ENCODE results near the gene UNC13C. TPM values are rescaled to one million over a fixed set of nuclear protein-coding genes. Genes with fewer than 3 reads are reported as not detected.

The UNC13C gene
- polyA plus RNA-seq, 1 donor from 2014 or later = 0.16 TPM

- Mint-ChIP-seq H3K9me3 (peaks cover 0 to 6% (median 2%) of the 10 kb centered on the region in 3 donors), H3K27me3 (peaks cover 2% of the 10 kb centered on the region), H3K27ac (no peak overlapping the region), H3K4me3 (no peak overlapping the region), H3K4me1 (no peaks in the 10 kb centered on the region), H3K36me3 (no peaks in the 10 kb centered on the region)
These were observed 6.0 kb downstream of the UNC13C start for GRCh38 chr15:53984221-53984620.

GRCh38 chr15:53985562-53985961 is 7.3 kb downstream of the UNC13C start:
- H3K27me3 Mint-ChIP-seq = no peaks in the 10 kb centered on the region
- no peak overlapping the region for H3K27ac Mint-ChIP-seq
- H3K4me1 Mint-ChIP-seq = no peaks in the 10 kb centered on the region
- no peaks in the 10 kb centered on the region for H3K36me3 Mint-ChIP-seq
- H3K4me3 Mint-ChIP-seq = no peak overlapping the region
- H3K9me3 Mint-ChIP-seq = peaks cover 0 to 6% (median 0%) of the 10 kb centered on the region in 3 donors

- H3K4me1 Mint-ChIP-seq = no peaks in the 10 kb centered on the region
- H3K4me3 Mint-ChIP-seq = no peak overlapping the region
- no peak overlapping the region for H3K27ac Mint-ChIP-seq
- H3K36me3 Mint-ChIP-seq = no peaks in the 10 kb centered on the region
- H3K27me3 Mint-ChIP-seq = no peaks in the 10 kb centered on the region
- peaks cover 0 to 6% (median 0%) of the 10 kb centered on the region in 3 donors for H3K9me3 Mint-ChIP-seq
These were observed 9.2 kb downstream of the UNC13C start for GRCh38 chr15:53987480-53987879.

GRCh38 chr15:54007256-54007655 is 29.0 kb downstream of the UNC13C start:
- no peaks in the 10 kb centered on the region for H3K36me3 Mint-ChIP-seq
- H3K4me1 Mint-ChIP-seq = no peaks in the 10 kb centered on the region
- H3K4me3 Mint-ChIP-seq = no peak overlapping the region
- H3K9me3 Mint-ChIP-seq = peaks cover 0 to 7% (median 5%) of the 10 kb centered on the region in 3 donors
- no peak overlapping the region for H3K27ac Mint-ChIP-seq
- no peaks in the 10 kb centered on the region for H3K27me3 Mint-ChIP-seq

GRCh38 chr15:54011656-54012055 is 33.4 kb downstream of the UNC13C start:
- Mint-ChIP-seq H3K36me3 (no peaks in the 10 kb centered on the region), H3K27me3 (no peaks in the 10 kb centered on the region), H3K9me3 (peaks cover 0 to 7% (median 7%) of the 10 kb centered on the region in 3 donors), H3K4me1 (no peaks in the 10 kb centered on the region), H3K4me3 (no peak overlapping the region), H3K27ac (no peak overlapping the region)

GRCh38 chr15:54014067-54014655 is 35.9 kb downstream of the UNC13C start:
- Mint-ChIP-seq H3K27me3 (no peaks in the 10 kb centered on the region), H3K4me1 (no peaks in the 10 kb centered on the region), H3K36me3 (no peaks in the 10 kb centered on the region), H3K9me3 (peaks cover 0 to 7% (median 6%) of the 10 kb centered on the region in 3 donors), H3K27ac (no peak overlapping the region), H3K4me3 (no peak overlapping the region)

- no peaks in the 10 kb centered on the region for H3K36me3 Mint-ChIP-seq
- no peak overlapping the region for H3K4me3 Mint-ChIP-seq
- H3K9me3 Mint-ChIP-seq = peaks cover 0 to 9% (median 6%) of the 10 kb centered on the region in 3 donors
- H3K4me1 Mint-ChIP-seq = no peaks in the 10 kb centered on the region
- no peak overlapping the region for H3K27ac Mint-ChIP-seq
- no peaks in the 10 kb centered on the region for H3K27me3 Mint-ChIP-seq
These were observed 39.0 kb downstream of the UNC13C start for GRCh38 chr15:54017251-54017650.

- Mint-ChIP-seq H3K36me3 (no peaks in the 10 kb centered on the region), H3K4me3 (no peak overlapping the region), H3K9me3 (peaks cover 5 to 9% (median 6%) of the 10 kb centered on the region in 3 donors), H3K4me1 (no peaks in the 10 kb centered on the region), H3K27ac (no peak overlapping the region), H3K27me3 (no peaks in the 10 kb centered on the region)
These were observed 39.7 kb downstream of the UNC13C start for GRCh38 chr15:54017959-54018358.

- no peak overlapping the region for H3K27ac Mint-ChIP-seq
- H3K4me3 Mint-ChIP-seq = no peak overlapping the region
These were observed 48.0 kb downstream of the UNC13C start for GRCh38 chr15:54026258-54026657.

GRCh38 chr15:54026891-54027290 is 48.6 kb downstream of the UNC13C start:
- no peak overlapping the region for H3K27ac Mint-ChIP-seq
- H3K4me3 Mint-ChIP-seq = no peak overlapping the region
- H3K36me3 Mint-ChIP-seq = no peaks in the 10 kb centered on the region
- no peaks in the 10 kb centered on the region for H3K27me3 Mint-ChIP-seq
- no peaks in the 10 kb centered on the region for H3K4me1 Mint-ChIP-seq
- peaks cover 4 to 9% (median 8%) of the 10 kb centered on the region in 3 donors for H3K9me3 Mint-ChIP-seq

More at GRCh38 chr15:54026258-54026657, 48.0 kb downstream of the UNC13C start:
- no peaks in the 10 kb centered on the region for H3K27me3 Mint-ChIP-seq
- H3K9me3 Mint-ChIP-seq = peaks cover 4 to 9% (median 4%) of the 10 kb centered on the region in 3 donors
- H3K36me3 Mint-ChIP-seq = no peaks in the 10 kb centered on the region
- H3K4me1 Mint-ChIP-seq = no peaks in the 10 kb centered on the region

GRCh38 chr15:54029081-54029480 is 50.8 kb downstream of the UNC13C start:
- Mint-ChIP-seq H3K27me3 (no peaks in the 10 kb centered on the region), H3K9me3 (peaks cover 2 to 8% (median 4%) of the 10 kb centered on the region in 3 donors), H3K27ac (no peak overlapping the region), H3K36me3 (no peaks in the 10 kb centered on the region), H3K4me3 (no peak overlapping the region), H3K4me1 (no peaks in the 10 kb centered on the region)

- no peaks in the 10 kb centered on the region for H3K27me3 Mint-ChIP-seq
- H3K9me3 Mint-ChIP-seq = peaks cover 0 to 8% (median 3%) of the 10 kb centered on the region in 3 donors
- H3K36me3 Mint-ChIP-seq = no peaks in the 10 kb centered on the region
- no peak overlapping the region for H3K4me3 Mint-ChIP-seq
- no peak overlapping the region for H3K27ac Mint-ChIP-seq
- no peaks in the 10 kb centered on the region for H3K4me1 Mint-ChIP-seq
These were observed 53.8 kb downstream of the UNC13C start for GRCh38 chr15:54032066-54032465.

- Mint-ChIP-seq H3K27me3 (no peaks in the 10 kb centered on the region), H3K27ac (no peak overlapping the region), H3K4me1 (no peaks in the 10 kb centered on the region), H3K4me3 (no peak overlapping the region), H3K9me3 (peaks cover 0 to 8% (median 2%) of the 10 kb centered on the region in 3 donors), H3K36me3 (no peaks in the 10 kb centered on the region)
These were observed 55.2 kb downstream of the UNC13C start for GRCh38 chr15:54033356-54033860.

GRCh38 chr15:54033869-54034458 is 55.7 kb downstream of the UNC13C start:
- H3K4me3 Mint-ChIP-seq = no peak overlapping the region
- H3K27me3 Mint-ChIP-seq = no peaks in the 10 kb centered on the region
- no peaks in the 10 kb centered on the region for H3K36me3 Mint-ChIP-seq
- H3K9me3 Mint-ChIP-seq = peaks cover 0 to 8% (median 2%) of the 10 kb centered on the region in 3 donors
- no peaks in the 10 kb centered on the region for H3K4me1 Mint-ChIP-seq
- no peak overlapping the region for H3K27ac Mint-ChIP-seq

- Mint-ChIP-seq H3K4me3 (no peak overlapping the region), H3K27ac (no peak overlapping the region), H3K9me3 (peaks cover 0 to 6% (median 2%) of the 10 kb centered on the region in 3 donors), H3K4me1 (no peaks in the 10 kb centered on the region), H3K36me3 (no peaks in the 10 kb centered on the region), H3K27me3 (no peaks in the 10 kb centered on the region)
These were observed 57.4 kb downstream of the UNC13C start for GRCh38 chr15:54035616-54036015.

GRCh38 chr15:54045397-54045796 is 67.2 kb downstream of the UNC13C start:
- Mint-ChIP-seq H3K27ac (no peak overlapping the region), H3K4me1 (no peaks in the 10 kb centered on the region), H3K9me3 (peaks cover 0 to 2% (median 2%) of the 10 kb centered on the region in 3 donors), H3K4me3 (no peak overlapping the region), H3K36me3 (no peaks in the 10 kb centered on the region), H3K27me3 (peaks cover 1% of the 10 kb centered on the region)
